GM19452 (cell line): ENCODE data around the gene PARVB.
"Not testable (repeated sequence)": the region's sequence is repeated elsewhere in the genome, so short reads cannot be mapped to it uniquely, and the experiment has no call there.

ENCODE experiments used
- ATAC-seq: cut with Tn5 transposase; IDR thresholded peaks from one replicate; pipeline ENCODE4 v1.9.1; 2021; ENCODE audit not compliant: unreplicated experiment

PARVB gene

GRCh38 chr22:44051358-44051757, 27.3 kb downstream of the PARVB start:
- ATAC-seq, result no peak

- no peak for ATAC-seq
Observed at GRCh38 chr22:44051961-44052360, 27.9 kb downstream of the PARVB start.

GRCh38 chr22:44055805-44056204, 31.7 kb downstream of the PARVB start:
- ATAC-seq, result no peak

GRCh38 chr22:44056649-44057048, 32.5 kb downstream of the PARVB start:
- not testable (repeated sequence) for ATAC-seq

GRCh38 chr22:44057401-44057987, 33.4 kb downstream of the PARVB start:
- no peak for ATAC-seq

GRCh38 chr22:44063462-44064371, 39.6 kb downstream of the PARVB start:
- ATAC-seq, result no peak

GRCh38 chr22:44067033-44067432, 42.9 kb downstream of the PARVB start:
- no peak for ATAC-seq

- no peak for ATAC-seq
Observed at GRCh38 chr22:44067901-44068300, 43.8 kb downstream of the PARVB start.

- no peak for ATAC-seq
Observed at GRCh38 chr22:44068422-44069191, 44.5 kb downstream of the PARVB start.

- ATAC-seq, result no peak
Observed at GRCh38 chr22:44070029-44070428, 45.9 kb downstream of the PARVB start.

GRCh38 chr22:44071781-44072326, 47.8 kb downstream of the PARVB start:
- ATAC-seq, result no peak

- ATAC-seq, result no peak
Observed at GRCh38 chr22:44074337-44074984, 50.4 kb downstream of the PARVB start.

GRCh38 chr22:44075022-44075421, 50.9 kb downstream of the PARVB start:
- ATAC-seq, result no peak

- ATAC-seq, result no peak
Observed at GRCh38 chr22:44075670-44076069, 51.6 kb downstream of the PARVB start.

GRCh38 chr22:44076825-44077224, 52.7 kb downstream of the PARVB start:
- no peak for ATAC-seq

GRCh38 chr22:44080936-44081861, 57.1 kb downstream of the PARVB start:
- no peak for ATAC-seq

- no peak for ATAC-seq
Observed at GRCh38 chr22:44082801-44083200, 58.7 kb downstream of the PARVB start.

- no peak for ATAC-seq
Observed at GRCh38 chr22:44084044-44084772, 60.1 kb downstream of the PARVB start.

- ATAC-seq, result no peak
Observed at GRCh38 chr22:44085743-44086270, 61.7 kb downstream of the PARVB start.
